HCT116 (cell line): ENCODE results near the gene CASP10. TPM values are rescaled to one million over a fixed set of nuclear protein-coding genes. Genes with fewer than 3 reads are reported as not detected.

Experiments used
- ATAC-seq: fragments of 200-7000 bp; cut with Tn5 transposase; 2 replicates; pipeline ENCODE4 v1.9.1; 2020; ENCODE audit warnings: mild to moderate bottlenecking, moderate library complexity
- BruUV-seq: library from RNA; stranded (reverse); fragments of 400-500 nt; replicated peaks from 2 replicates; lab custom pipeline; 2021; lab: Mats Ljungman, UMichigan
- CTCF ChIA-PET: fragments of 300-600 bp; sonication (Branson Sonifier 250); formaldehyde crosslinking; loops from one replicate; lab custom pipeline; 2021; ENCODE audit warnings: antibody characterized with exemption; lab: Charles Lee
- POLR2A ChIA-PET: fragments of 300-600, 350-600 bp; sonication (Branson Sonifier 250); formaldehyde crosslinking; loops from one replicate; lab custom pipeline; 2021; ENCODE audit warnings: antibody characterized with exemption; lab: Charles Lee
- RAD21 ChIA-PET, 2 experiments: fragments of 300-600 bp; sonication (Branson Sonifier 250); formaldehyde crosslinking; loops; one replicate each; lab custom pipeline; 2023; ENCODE audit warnings: low total read pairs in 2 of 2; ENCODE audit not compliant: uncharacterized antibody in 2 of 2, unreplicated experiment in 2 of 2, low non-redundant PET in 1 of 2; lab: Charles Lee
- DNase-seq: peaks from one replicate; pipeline ENCODE4 v3.0.0-alpha.2; 2010; ENCODE audit warnings: low read depth, low spot score
- H2AFZ ChIP-seq: fragments of 200-600 bp; shearing (Covaris generic), sonication (generic); 2 replicates; pipeline ENCODE4 v1.6.1; 2017; ENCODE audit warnings: low read depth, mixed run types, mixed read lengths, antibody characterized with exemption, low read length; ENCODE audit not compliant: poor library complexity, severe bottlenecking
- H3K27ac ChIP-seq: 2 replicates; pipeline ENCODE4 v1.5.1; 2012; ENCODE audit warnings: low read depth, low read length
- H3K27me3 ChIP-seq: fragments of 200-600 bp; sonication (generic); 2 replicates; pipeline ENCODE4 v1.6.1; 2016; ENCODE audit warnings: mixed run types, low read length, mixed read lengths; ENCODE audit not compliant: insufficient read depth
- H3K36me3 ChIP-seq, 2 experiments: fragments of 200-500 bp in 1 of 2; fragments of 200-600 bp in 1 of 2; sonication (Bioruptor generic) in 1 of 2; sonication (generic) in 1 of 2; 2 replicates each; pipeline versions ENCODE4 v1.5.1 to v1.6.1; 2014 to 2016; ENCODE audit warnings: low read length in 2 of 2, inconsistent platforms in 1 of 2, mixed read lengths in 1 of 2, mixed run types in 1 of 2; ENCODE audit not compliant: insufficient read depth in 2 of 2, control insufficient read depth in 1 of 2
- H3K4me1 ChIP-seq, 2 experiments: fragments of 200-600 bp in 1 of 2; sonication (generic) in 1 of 2; 2 replicates each; pipeline versions ENCODE4 v1.5.1 to v1.6.1; 2012 to 2017; ENCODE audit warnings: low read length in 2 of 2, inconsistent platforms in 1 of 2, mild to moderate bottlenecking in 1 of 2, mixed read lengths in 1 of 2, mixed run types in 1 of 2, moderate library complexity in 1 of 2; ENCODE audit not compliant: insufficient read depth in 2 of 2, control insufficient read depth in 1 of 2
- H3K4me2 ChIP-seq: fragments of 200-600 bp; sonication (generic); 2 replicates; pipeline ENCODE4 v1.6.1; 2017; ENCODE audit warnings: mixed run types, low read length, mixed read lengths
- H3K4me3 ChIP-seq, 2 experiments: fragments of 200-600 bp in 1 of 2; sonication (generic) in 1 of 2; replicated peaks in 1 of 2; 2 replicates each; pipeline ENCODE4 v1.5.1; 2011 to 2016; ENCODE audit warnings: low read length in 2 of 2, control low read depth in 1 of 2, low read depth in 1 of 2, mild to moderate bottlenecking in 1 of 2, mixed read lengths in 1 of 2, mixed run types in 1 of 2
- H3K79me2 ChIP-seq: fragments of 200-600 bp; sonication (generic); 2 replicates; pipeline ENCODE4 v1.6.1; 2017; ENCODE audit warnings: mild to moderate bottlenecking, mixed run types, low read length, moderate library complexity, mixed read lengths; ENCODE audit not compliant: insufficient read depth
- H3K9ac ChIP-seq: fragments of 200-600 bp; sonication (generic); 2 replicates; pipeline ENCODE4 v1.6.1; 2016; ENCODE audit warnings: low read length, mixed read lengths
- H3K9me2 ChIP-seq: fragments of 200-600 bp; sonication (generic), shearing (Covaris generic); 2 replicates; pipeline ENCODE4 v1.6.1; 2017; ENCODE audit warnings: mixed run types, mild to moderate bottlenecking, moderate library complexity; ENCODE audit not compliant: insufficient read depth
- H3K9me3 ChIP-seq, 2 experiments: fragments of 200-500 bp in 1 of 2; fragments of 200-600 bp in 1 of 2; sonication (Bioruptor generic) in 1 of 2; sonication (generic) in 1 of 2; 2 replicates each; pipeline ENCODE4 v1.6.1; 2014 to 2017; ENCODE audit warnings: low read length in 2 of 2, mixed read lengths in 2 of 2, inconsistent platforms in 1 of 2, low read depth in 1 of 2, mild to moderate bottlenecking in 1 of 2, mixed run types in 1 of 2, moderate library complexity in 1 of 2; ENCODE audit not compliant: control insufficient read depth in 1 of 2, insufficient read depth in 1 of 2
- H4K20me1 ChIP-seq: fragments of 200-600 bp; sonication (generic), shearing (Covaris generic); 2 replicates; pipeline ENCODE4 v1.6.1; 2017; ENCODE audit warnings: mixed run types, mild to moderate bottlenecking, moderate library complexity; ENCODE audit not compliant: insufficient read depth
- CBX3 ChIP-seq: IDR thresholded peaks from 2 replicates; pipeline ENCODE4 v1.6.1; 2012; ENCODE audit warnings: low read depth
- CEBPB ChIP-seq: IDR thresholded peaks from 2 replicates; pipeline ENCODE4 v1.6.1; 2012; ENCODE audit warnings: low read depth
- EGR1 ChIP-seq: IDR thresholded peaks from 2 replicates; pipeline ENCODE4 v1.6.1; 2012; ENCODE audit warnings: low read depth
- FOSL1 ChIP-seq: IDR thresholded peaks from 2 replicates; pipeline ENCODE4 v1.6.1; 2012; ENCODE audit warnings: low read depth
- JUND ChIP-seq: IDR thresholded peaks from 2 replicates; pipeline ENCODE4 v1.6.1; 2012
- POLR2AphosphoS5 ChIP-seq: IDR thresholded peaks from 2 replicates; pipeline ENCODE4 v1.6.1; 2011; ENCODE audit warnings: mild to moderate bottlenecking, low read depth, low read length, moderate library complexity
- SIN3A ChIP-seq: IDR thresholded peaks from 2 replicates; pipeline ENCODE4 v1.6.1; 2012; ENCODE audit warnings: low read depth
- SP1 ChIP-seq: IDR thresholded peaks from 2 replicates; pipeline ENCODE4 v1.6.1; 2012; ENCODE audit warnings: low read depth
- SRF ChIP-seq: IDR thresholded peaks from 2 replicates; pipeline ENCODE4 v1.6.1; 2012; ENCODE audit warnings: low read depth
- TCF7L2 ChIP-seq: IDR thresholded peaks from 2 replicates; pipeline ENCODE4 v1.7.0; 2011; ENCODE audit warnings: borderline replicate concordance, inconsistent platforms; ENCODE audit not compliant: insufficient read depth, insufficient read length; ENCODE audit errors: extremely low read depth
- ZNF274 ChIP-seq: fragments of 200-500 bp; sonication (Bioruptor generic); IDR thresholded peaks from 2 replicates; pipeline ENCODE4 v1.6.1; 2014; ENCODE audit warnings: mild to moderate bottlenecking, low read depth, low read length, inconsistent platforms
- intact Hi-C: fragments of 100-400 bp; cut with micrococcal nuclease; formaldehyde crosslinking; loops from 2 replicates; pipeline ENCODE4 v1.10.0; 2022
- total RNA-seq: library from RNA; stranded (reverse); gene quantifications from one replicate; pipeline ENCODE4 v1.2.1, GENCODE V29; 2021; ENCODE audit not compliant: unreplicated experiment
- TF ChIP-seq, protein P1 (sequence below): IDR thresholded peaks from 2 replicates; pipeline ENCODE4 v1.6.1; 2012

The CASP10 gene
- total RNA-seq, 1 experiment from 2014 or later, result 2.6 TPM

DNA sequence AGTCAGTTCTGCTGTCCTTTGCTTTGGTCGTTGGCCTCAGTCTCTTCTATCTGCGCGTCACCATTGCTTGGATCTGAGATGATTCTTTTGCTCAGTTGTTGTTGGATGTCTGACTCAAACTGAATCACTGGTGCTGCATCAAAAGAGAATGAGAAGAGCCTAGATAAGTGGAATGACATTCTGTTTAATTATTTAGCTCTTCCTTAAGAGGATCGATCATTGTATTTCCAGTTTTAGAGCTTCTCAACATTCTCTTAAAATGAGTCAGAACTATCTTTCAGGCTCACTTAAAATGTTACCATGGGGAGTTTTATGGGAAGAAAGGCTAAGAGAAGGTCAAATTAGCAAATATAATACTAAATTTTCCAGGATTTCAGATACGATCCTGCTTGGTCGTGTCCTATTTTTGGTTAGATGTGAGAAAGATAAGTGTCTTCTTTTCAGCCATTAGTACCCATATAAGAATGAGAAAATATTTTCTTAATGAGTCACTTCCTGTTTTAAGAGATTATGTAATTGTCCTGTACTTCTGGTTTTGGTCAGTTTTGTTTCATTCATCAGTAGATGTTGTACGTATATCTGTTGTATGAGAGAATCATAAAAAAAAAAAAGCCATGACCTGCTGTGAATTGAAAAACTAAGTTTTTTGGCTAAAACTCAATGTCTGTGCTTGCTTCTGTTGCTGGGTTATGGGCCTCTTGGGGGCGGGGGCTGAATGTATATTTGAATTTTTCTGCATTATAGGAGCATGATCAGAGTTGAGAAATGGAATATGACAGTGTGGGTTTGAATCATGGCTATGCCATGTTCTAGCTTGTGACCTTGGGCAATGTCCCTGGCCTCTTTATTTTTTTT, 31.6 kb upstream of the CASP10 start:
- H4K20me1 ChIP-seq, result no peaks in the 10 kb centered on the region
- ATAC-seq (peak; percentile 60), DNase-seq (peak; percentile 86)
- RAD21 ChIA-PET, result no interaction called here
- CTCF ChIA-PET, result interaction anchor here (1.6 kb wide), 1 partner anchor 34 kb away, joined by 6 read pairs; no protein-coding TSS in a partner anchor
- H3K79me2 ChIP-seq, result no peaks in the 10 kb centered on the region; the same call in 1 of the 2 replicates
- BruUV-seq, result no TSS peak
- peaks cover 0 to 9% of the 10 kb centered on the region in 2 experiments; a peak in 2 of 4 replicates for H3K36me3 ChIP-seq
- POLR2A ChIA-PET, result interaction anchor here (0.7 to 3.4 kb wide), 3 partner anchors 36 to 287 kb away, joined by 3 to 8 read pairs (median 4); partner anchors contain the start of genes CFLAR, CLK1, NIF3L1 and PPIL3
- H3K27me3 ChIP-seq, result no peaks in the 10 kb centered on the region
- no peaks in the 10 kb centered on the region for H3K9me2 ChIP-seq
- TF ChIP-seq ZNF274 (no peak), SP1 (peak; percentile 87), POLR2AphosphoS5 (peak; percentile 32; the same call in 1 of the 2 replicates), JUND (peak; percentile 89), TCF7L2 (no peak), SRF (peak; percentile 77), CEBPB (peak; percentile 76), CBX3 (peak; percentile 52; the same call in 1 of the 2 replicates), FOSL1 (peak; percentile 95), EGR1 (no peak; the same call in 1 of the 2 replicates), SIN3A (peak; percentile 74)
- TF ChIP-seq, protein P1, sequence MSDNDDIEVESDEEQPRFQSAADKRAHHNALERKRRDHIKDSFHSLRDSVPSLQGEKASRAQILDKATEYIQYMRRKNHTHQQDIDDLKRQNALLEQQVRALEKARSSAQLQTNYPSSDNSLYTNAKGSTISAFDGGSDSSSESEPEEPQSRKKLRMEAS, result peak; percentile 51
- TF ChIP-seq, all 23 proteins: peak for 9
- Histone ChIP-seq H3K4me1 (peaks cover 40 to 68% of the 10 kb centered on the region in 2 experiments), H3K9me3 (no peaks in the 10 kb centered on the region), H3K4me2 (peak overlapping the region; percentile 79), H3K9ac (peak overlapping the region; percentile 58), H2AFZ (no peak overlapping the region), H3K27ac (peak overlapping the region; percentile 98), H3K4me3 (peak overlapping the region; percentile 13 to 41)
- intact Hi-C loops, result loop anchor here (2.0 to 10.0 kb wide), 2 partner anchors 33 to 207 kb away; no protein-coding TSS in a partner anchor
